Measurements from ENCODE around the gene SDR42E2. TPM values are rescaled to one million over a fixed set of nuclear protein-coding genes. Genes with fewer than 3 reads are reported as not detected.

SDR42E2 gene
- total RNA-seq, 6 donors from 2014 or later, result 0.17 to 0.59 (median 0.22) TPM; not detected in 3

DNA sequence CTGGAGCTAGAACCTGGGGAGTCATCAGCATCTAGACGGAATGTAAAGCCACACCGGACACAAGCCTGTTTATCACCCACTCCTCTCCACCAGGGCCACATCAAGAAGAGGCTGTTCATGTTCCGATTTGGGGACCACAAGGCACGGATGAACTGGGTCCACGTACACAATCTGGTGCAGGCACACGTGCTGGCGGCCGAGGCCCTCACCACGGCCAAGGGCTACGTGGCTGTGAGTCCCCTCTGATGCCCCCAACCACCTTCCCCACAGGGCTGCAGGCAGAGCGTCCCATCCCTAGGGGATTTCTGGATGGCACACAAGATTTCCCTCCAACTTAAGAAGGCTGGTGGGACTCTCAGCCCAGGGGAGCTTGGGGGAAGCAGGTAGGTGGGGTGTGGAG lies 19.1 kb downstream of the SDR42E2 start:
- DNase-seq (peak in 1 of 2 donors; percentile 56), ATAC-seq (ENCODE audit: low FRiP score in 2 of 2) (no peak)
- TF ChIP-seq EP300 (IDR thresholded peaks at IDR 0.05) (no peak), POLR2AphosphoS5 (IDR thresholded peaks at IDR 0.05) (no peak), POLR2A (IDR thresholded peaks at IDR 0.05) (no peak)
- TF ChIP-seq, protein P1, sequence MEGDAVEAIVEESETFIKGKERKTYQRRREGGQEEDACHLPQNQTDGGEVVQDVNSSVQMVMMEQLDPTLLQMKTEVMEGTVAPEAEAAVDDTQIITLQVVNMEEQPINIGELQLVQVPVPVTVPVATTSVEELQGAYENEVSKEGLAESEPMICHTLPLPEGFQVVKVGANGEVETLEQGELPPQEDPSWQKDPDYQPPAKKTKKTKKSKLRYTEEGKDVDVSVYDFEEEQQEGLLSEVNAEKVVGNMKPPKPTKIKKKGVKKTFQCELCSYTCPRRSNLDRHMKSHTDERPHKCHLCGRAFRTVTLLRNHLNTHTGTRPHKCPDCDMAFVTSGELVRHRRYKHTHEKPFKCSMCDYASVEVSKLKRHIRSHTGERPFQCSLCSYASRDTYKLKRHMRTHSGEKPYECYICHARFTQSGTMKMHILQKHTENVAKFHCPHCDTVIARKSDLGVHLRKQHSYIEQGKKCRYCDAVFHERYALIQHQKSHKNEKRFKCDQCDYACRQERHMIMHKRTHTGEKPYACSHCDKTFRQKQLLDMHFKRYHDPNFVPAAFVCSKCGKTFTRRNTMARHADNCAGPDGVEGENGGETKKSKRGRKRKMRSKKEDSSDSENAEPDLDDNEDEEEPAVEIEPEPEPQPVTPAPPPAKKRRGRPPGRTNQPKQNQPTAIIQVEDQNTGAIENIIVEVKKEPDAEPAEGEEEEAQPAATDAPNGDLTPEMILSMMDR (IDR thresholded peaks at IDR 0.05), result no peak
- H3K36me3 ChIP-seq, result no peaks in the 10 kb centered on the region
- H3K4me1 ChIP-seq, result no peaks in the 10 kb centered on the region
- H3K27ac ChIP-seq, result no peak overlapping the region
- WGBS, 2 donors, result 91 to 93% methylated on average over 11 of the region's 11 CpGs
- H3K4me3 ChIP-seq, result no peak overlapping the region
- no peaks in the 10 kb centered on the region for H3K27me3 ChIP-seq
- H3K9me3 ChIP-seq, result no peaks in the 10 kb centered on the region

DNA sequence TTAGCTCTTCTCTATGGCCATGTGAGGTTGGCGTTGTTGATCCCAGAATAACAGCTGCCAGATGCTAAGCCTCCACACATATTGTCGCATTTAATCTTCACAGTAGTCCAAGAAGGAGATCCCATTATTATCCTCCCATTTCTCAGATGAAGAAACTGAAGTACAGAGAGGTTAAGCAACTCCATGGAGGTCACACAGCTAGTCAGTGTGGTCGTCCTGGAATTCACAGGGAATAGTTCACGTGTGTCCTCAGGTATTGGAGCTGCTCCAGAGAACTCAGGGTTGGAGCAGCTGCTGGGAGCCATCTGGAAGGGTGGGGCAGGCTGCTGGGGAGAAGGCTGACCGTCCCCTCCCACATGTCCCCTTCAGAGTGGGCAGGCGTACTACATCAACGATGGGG lies 19.5 kb downstream of the SDR42E2 start:
- Histone ChIP-seq H3K4me1 (no peaks in the 10 kb centered on the region), H3K4me3 (no peak overlapping the region), H3K36me3 (no peaks in the 10 kb centered on the region), H3K27me3 (no peaks in the 10 kb centered on the region), H3K27ac (no peak overlapping the region), H3K9me3 (no peaks in the 10 kb centered on the region)
- DNase-seq (no peak), ATAC-seq (ENCODE audit: low FRiP score in 2 of 2) (no peak)
- TF ChIP-seq POLR2AphosphoS5 (IDR thresholded peaks at IDR 0.05) (no peak), POLR2A (IDR thresholded peaks at IDR 0.05) (no peak), EP300 (IDR thresholded peaks at IDR 0.05) (no peak)
- TF ChIP-seq, protein P1 (IDR thresholded peaks at IDR 0.05), result no peak
- 84 to 87% methylated on average over 7 of the region's 7 CpGs for WGBS, 2 donors

DNA sequence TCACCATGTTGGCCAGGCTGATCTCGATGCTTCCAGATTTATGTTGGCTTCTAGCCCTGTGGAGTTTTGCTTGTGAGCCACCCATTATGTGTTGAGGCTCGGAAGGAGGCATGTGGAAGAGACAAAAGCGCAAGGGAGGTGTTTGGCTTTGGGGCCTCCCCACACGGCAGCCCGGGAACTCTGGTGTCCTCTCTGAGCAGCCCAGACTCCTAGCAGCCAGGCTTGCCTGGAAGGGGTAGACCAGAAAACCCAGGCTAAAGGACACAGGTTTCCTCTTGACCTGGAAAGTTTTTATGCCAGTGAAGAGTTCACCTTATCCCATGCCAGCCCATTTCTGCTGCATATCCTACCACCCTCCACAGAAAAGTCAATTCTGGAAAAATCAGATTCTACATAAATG lies 21.0 kb downstream of the SDR42E2 start:
- Histone ChIP-seq H3K4me3 (no peak overlapping the region), H3K27ac (no peak overlapping the region), H3K9me3 (no peaks in the 10 kb centered on the region), H3K27me3 (no peaks in the 10 kb centered on the region), H3K4me1 (peaks cover under 1 to 3% (median 2%) of the 10 kb centered on the region in 4 donors), H3K36me3 (no peaks in the 10 kb centered on the region)
- 90 to 93% methylated on average over 5 of the region's 5 CpGs for WGBS, 2 donors
- TF ChIP-seq POLR2AphosphoS5 (IDR thresholded peaks at IDR 0.05) (no peak), EP300 (IDR thresholded peaks at IDR 0.05) (no peak), POLR2A (IDR thresholded peaks at IDR 0.05) (no peak)
- TF ChIP-seq, protein P1 (IDR thresholded peaks at IDR 0.05), result no peak
- DNase-seq (no peak), ATAC-seq (ENCODE audit: low FRiP score in 2 of 2) (no peak)

DNA sequence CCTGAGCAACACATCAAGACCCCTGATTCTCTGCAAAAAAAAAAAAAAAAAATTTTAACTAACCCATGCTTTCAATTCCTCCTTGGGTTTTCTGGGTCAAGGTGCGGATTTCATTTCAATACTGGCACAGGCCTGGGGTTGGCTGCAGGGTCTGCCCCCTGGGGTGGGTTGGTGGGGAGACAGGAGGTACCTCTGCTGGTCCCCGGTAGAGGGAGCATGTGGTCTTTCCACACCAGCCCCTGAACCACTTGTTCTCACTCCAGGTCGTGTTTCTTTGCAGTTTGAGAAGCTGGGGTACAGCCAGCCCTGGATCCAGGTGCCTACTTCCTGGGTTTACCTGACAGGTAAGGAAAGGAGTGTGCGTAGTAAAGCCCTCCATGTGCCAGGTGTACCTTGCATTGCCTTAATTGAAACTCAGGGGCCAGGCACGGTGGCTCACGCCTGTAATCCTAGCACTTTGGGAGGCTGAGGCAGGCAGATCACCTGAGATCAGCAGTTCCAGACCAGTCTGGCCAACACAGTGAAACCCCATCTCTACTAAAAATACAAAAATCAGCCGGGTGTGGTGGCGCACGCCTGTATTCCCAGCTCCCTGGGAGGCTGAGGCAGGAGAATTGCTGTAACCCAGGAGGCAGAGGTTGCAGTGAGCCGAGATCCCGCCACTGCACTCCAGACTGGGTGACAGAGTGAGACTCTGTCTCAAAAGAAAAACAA lies 21.8 kb downstream of the SDR42E2 start:
- Histone ChIP-seq H3K9me3 (no peaks in the 10 kb centered on the region), H3K4me3 (no peak overlapping the region), H3K4me1 (peaks cover 8 to 11% (median 9%) of the 10 kb centered on the region in 4 donors), H3K36me3 (no peaks in the 10 kb centered on the region), H3K27me3 (no peaks in the 10 kb centered on the region), H3K27ac (no peak overlapping the region)
- TF ChIP-seq POLR2A (IDR thresholded peaks at IDR 0.05) (no peak), POLR2AphosphoS5 (IDR thresholded peaks at IDR 0.05) (no peak), EP300 (IDR thresholded peaks at IDR 0.05) (no peak)
- TF ChIP-seq, protein P1 (IDR thresholded peaks at IDR 0.05), result no peak
- DNase-seq, result no peak
- 83 to 84% methylated on average over 11 of the region's 11 CpGs for WGBS, 2 donors
- no peak for ATAC-seq (ENCODE audit: low FRiP score in 2 of 2)

DNA sequence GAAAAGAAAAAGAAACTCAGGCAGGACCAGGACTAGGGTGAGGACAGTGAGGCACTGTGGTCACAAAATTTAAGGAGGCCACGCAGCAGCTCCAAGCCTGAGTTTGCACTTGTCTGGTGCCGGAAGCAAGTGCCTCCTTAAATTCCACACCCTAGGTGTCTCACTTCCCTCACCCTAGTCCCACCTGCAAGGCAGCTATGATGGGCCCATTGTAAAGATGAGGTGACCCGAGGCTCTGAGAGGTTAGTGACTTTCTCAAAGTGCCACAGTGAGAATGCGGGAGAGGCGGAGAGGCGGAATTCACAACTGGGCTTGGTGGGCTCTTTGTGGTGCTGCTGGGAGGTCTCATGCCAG lies 22.3 kb downstream of the SDR42E2 start:
- no peak for ATAC-seq (ENCODE audit: low FRiP score in 2 of 2)
- Histone ChIP-seq H3K9me3 (no peaks in the 10 kb centered on the region), H3K4me3 (no peak overlapping the region), H3K27me3 (no peaks in the 10 kb centered on the region), H3K4me1 (peaks cover 13 to 16% (median 15%) of the 10 kb centered on the region in 4 donors), H3K27ac (no peak overlapping the region), H3K36me3 (no peaks in the 10 kb centered on the region)
- DNase-seq, result no peak
- 88 to 90% methylated on average over 6 of the region's 6 CpGs for WGBS, 2 donors
- TF ChIP-seq EP300 (IDR thresholded peaks at IDR 0.05), result no peak
- TF ChIP-seq, protein P1 (IDR thresholded peaks at IDR 0.05), result no peak
- no peak for TF ChIP-seq POLR2A (IDR thresholded peaks at IDR 0.05)
- no peak for TF ChIP-seq POLR2AphosphoS5 (IDR thresholded peaks at IDR 0.05)
